Cardiac muscle cell (in vitro differentiated cells and primary cell): Measurements from ENCODE around the gene SH2D3C. TPM values are rescaled to one million over a fixed set of nuclear protein-coding genes. Genes with fewer than 3 reads are reported as not detected.

Experiments
- DNase-seq, 2 donors: peaks; one replicate each; pipeline versions ENCODE4 v3.0.0 to v3.0.0-alpha.2; 2010 to 2017; ENCODE audit warnings: low read depth in 1 of 2, low spot score in 1 of 2
- H3K27ac ChIP-seq: fragments of 200-600 bp; sonication (generic); 2 replicates; pipeline ENCODE4 v1.5.1; 2016
- H3K27me3 ChIP-seq: fragments of 200-600 bp; sonication (generic); 2 replicates; pipeline ENCODE4 v1.6.0; 2016; ENCODE audit warnings: control low read depth
- H3K36me3 ChIP-seq: fragments of 200-600 bp; sonication (generic); 2 replicates; pipeline ENCODE4 v1.5.1; 2016; ENCODE audit warnings: control low read depth
- H3K4me1 ChIP-seq: fragments of 200-600 bp; sonication (generic); 2 replicates; pipeline ENCODE4 v1.8.1; 2017; ENCODE audit warnings: low read depth, mild to moderate bottlenecking, mixed run types
- H3K4me3 ChIP-seq: fragments of 200-600 bp; sonication (generic); 2 replicates; pipeline ENCODE4 v1.5.1; 2016; ENCODE audit warnings: mild to moderate bottlenecking
- H3K9me3 ChIP-seq: fragments of 200-600 bp; sonication (generic); 2 replicates; pipeline ENCODE4 v1.5.1; 2017; ENCODE audit warnings: low read depth, mild to moderate bottlenecking, control low read depth
- CTCF ChIP-seq: IDR thresholded peaks from 2 replicates; pipeline ENCODE4 v1.5.1; 2012; ENCODE audit warnings: low read depth, mild to moderate bottlenecking, low read length
- polyA plus RNA-seq: library from polyadenylated mRNA; unstranded; fragments of >200 nt; fragmentation: Nextera tagmentation; extraction: Ambion mirVana; gene quantifications from 2 replicates; pipeline ENCODE4 v1.2.1, GENCODE V29; 2016
- total RNA-seq: library from RNA; depleted of rRNA; stranded (reverse); fragments of >200 nt; gene quantifications from 2 replicates; pipeline ENCODE4 v1.2.3, GENCODE V29; 2016

SH2D3C gene
- total and polyA plus RNA-seq, 2 experiments from 2014 or later = 3.7 to 9.9 TPM

- Histone ChIP-seq H3K4me3 (no peak within 1 kb of the TSS), H3K9me3 (no peaks in the 10 kb centered on the region), H3K4me1 (peaks cover 5% of the 10 kb centered on the region), H3K27me3 (no peaks in the 10 kb centered on the region), H3K36me3 (no peaks in the 10 kb centered on the region), H3K27ac (no peak within 1 kb of the TSS)
- DNase-seq = peak; percentile 30 to 34
- no peak for TF ChIP-seq CTCF
These were observed 71.6 kb downstream of the SH2D3C start, which contains the start of gene CFAP157 for GRCh38 chr9:127706836-127707241. CFAP157 (plus strand) TSS chr9:127706988; CDS start chr9:127707032, 44 bp downstream.

GRCh38 chr9:127705577-127706379, 72.7 kb downstream of the SH2D3C start:
- H3K36me3 ChIP-seq = no peaks in the 10 kb centered on the region
- H3K4me1 ChIP-seq = no peaks in the 10 kb centered on the region
- no peak overlapping the region for H3K4me3 ChIP-seq
- no peaks in the 10 kb centered on the region for H3K9me3 ChIP-seq
- DNase-seq = no peak
- TF ChIP-seq CTCF = no peak
- H3K27me3 ChIP-seq = no peaks in the 10 kb centered on the region
- no peak overlapping the region for H3K27ac ChIP-seq

GRCh38 chr9:127703289-127703946, 75.0 kb downstream of the SH2D3C start:
- Histone ChIP-seq H3K36me3 (no peaks in the 10 kb centered on the region), H3K27me3 (no peaks in the 10 kb centered on the region), H3K27ac (no peak overlapping the region), H3K9me3 (no peaks in the 10 kb centered on the region), H3K4me1 (no peaks in the 10 kb centered on the region), H3K4me3 (no peak overlapping the region)
- DNase-seq = no peak
- no peak for TF ChIP-seq CTCF

- no peaks in the 10 kb centered on the region for H3K9me3 ChIP-seq
- TF ChIP-seq CTCF = no peak
- H3K4me1 ChIP-seq = no peaks in the 10 kb centered on the region
- no peaks in the 10 kb centered on the region for H3K27me3 ChIP-seq
- H3K27ac ChIP-seq = no peak overlapping the region
- no peak for DNase-seq
- H3K36me3 ChIP-seq = no peaks in the 10 kb centered on the region
- no peak overlapping the region for H3K4me3 ChIP-seq
These were observed 77.7 kb downstream of the SH2D3C start for GRCh38 chr9:127700594-127701255.

GRCh38 chr9:127700140-127700539, 78.3 kb downstream of the SH2D3C start:
- no peaks in the 10 kb centered on the region for H3K27me3 ChIP-seq
- DNase-seq = no peak
- H3K4me1 ChIP-seq = no peaks in the 10 kb centered on the region
- H3K9me3 ChIP-seq = no peaks in the 10 kb centered on the region
- no peak overlapping the region for H3K27ac ChIP-seq
- no peaks in the 10 kb centered on the region for H3K36me3 ChIP-seq
- no peak overlapping the region for H3K4me3 ChIP-seq
- no peak for TF ChIP-seq CTCF
